ENCODE measurements around the gene BLVRA.
"Not testable (repeated sequence)": the region's sequence is repeated elsewhere in the genome, so short reads cannot be mapped to it uniquely, and the experiment has no call there.

The BLVRA gene

GRCh38 chr7:43810195-43810941 lies 51.9 kb downstream of the BLVRA start:
- DNase-seq, result not testable (repeated sequence)

- DNase-seq, result no peak
These were observed 56.9 kb downstream of the BLVRA start for GRCh38 chr7:43815373-43815772.

GRCh38 chr7:43816046-43816797 lies 57.7 kb downstream of the BLVRA start:
- DNase-seq, result not testable (repeated sequence)

- DNase-seq, result not testable (repeated sequence)
These were observed 64.9 kb downstream of the BLVRA start for GRCh38 chr7:43823425-43823824.

GRCh38 chr7:43823941-43824340 lies 65.5 kb downstream of the BLVRA start:
- no peak for DNase-seq

GRCh38 chr7:43824513-43824912 lies 66.0 kb downstream of the BLVRA start:
- DNase-seq, result not testable (repeated sequence)

- DNase-seq, result no peak
These were observed 66.5 kb downstream of the BLVRA start for GRCh38 chr7:43824963-43825362.

- DNase-seq, result no peak
These were observed 66.9 kb downstream of the BLVRA start for GRCh38 chr7:43825391-43825808.

GRCh38 chr7:43830917-43831316 lies 72.4 kb downstream of the BLVRA start:
- DNase-seq, result not testable (repeated sequence)

GRCh38 chr7:43834463-43835251 lies 76.2 kb downstream of the BLVRA start:
- no peak for DNase-seq

- DNase-seq, result no peak
These were observed 79.8 kb downstream of the BLVRA start for GRCh38 chr7:43838201-43838658.

- no peak for DNase-seq
These were observed 84.8 kb downstream of the BLVRA start for GRCh38 chr7:43843296-43843695.

- DNase-seq, result no peak
These were observed 85.8 kb downstream of the BLVRA start for GRCh38 chr7:43844257-43844656.

GRCh38 chr7:43844662-43845061 lies 86.2 kb downstream of the BLVRA start:
- DNase-seq, result no peak

- DNase-seq, result no peak
These were observed 89.0 kb downstream of the BLVRA start for GRCh38 chr7:43847496-43847895.

- DNase-seq, result no peak
These were observed 90.6 kb downstream of the BLVRA start for GRCh38 chr7:43849047-43849446.

GRCh38 chr7:43850348-43851116 lies 92.1 kb downstream of the BLVRA start:
- no peak for DNase-seq

GRCh38 chr7:43851805-43852204 lies 93.3 kb downstream of the BLVRA start:
- no peak for DNase-seq

- no peak for DNase-seq
These were observed 96.7 kb downstream of the BLVRA start for GRCh38 chr7:43855176-43855575.

GRCh38 chr7:43856316-43856715 lies 97.8 kb downstream of the BLVRA start:
- DNase-seq, result no peak
